ENCODE data around the gene PTGIR. TPM values are rescaled to one million over a fixed set of nuclear protein-coding genes. Genes with fewer than 3 reads are reported as not detected.

PTGIR gene
- total RNA-seq, 1 experiment from 2014 or later, result 0.24 TPM

- TF ChIP-seq, protein P1, sequence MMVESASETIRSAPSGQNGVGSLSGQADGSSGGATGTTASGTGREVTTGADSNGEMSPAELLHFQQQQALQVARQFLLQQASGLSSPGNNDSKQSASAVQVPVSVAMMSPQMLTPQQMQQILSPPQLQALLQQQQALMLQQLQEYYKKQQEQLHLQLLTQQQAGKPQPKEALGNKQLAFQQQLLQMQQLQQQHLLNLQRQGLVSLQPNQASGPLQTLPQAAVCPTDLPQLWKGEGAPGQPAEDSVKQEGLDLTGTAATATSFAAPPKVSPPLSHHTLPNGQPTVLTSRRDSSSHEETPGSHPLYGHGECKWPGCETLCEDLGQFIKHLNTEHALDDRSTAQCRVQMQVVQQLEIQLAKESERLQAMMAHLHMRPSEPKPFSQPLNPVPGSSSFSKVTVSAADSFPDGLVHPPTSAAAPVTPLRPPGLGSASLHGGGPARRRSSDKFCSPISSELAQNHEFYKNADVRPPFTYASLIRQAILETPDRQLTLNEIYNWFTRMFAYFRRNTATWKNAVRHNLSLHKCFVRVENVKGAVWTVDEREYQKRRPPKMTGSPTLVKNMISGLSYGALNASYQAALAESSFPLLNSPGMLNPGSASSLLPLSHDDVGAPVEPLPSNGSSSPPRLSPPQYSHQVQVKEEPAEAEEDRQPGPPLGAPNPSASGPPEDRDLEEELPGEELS (CRISPR knock-in tag; IDR thresholded peaks at IDR 0.05), result no peak
- no peak for TF ChIP-seq PREB (CRISPR knock-in tag; IDR thresholded peaks at IDR 0.05; ENCODE audit: borderline replicate concordance)
Measured at GRCh38 chr19:46604781-46605355, 20.0 kb downstream of the PTGIR start (continued).

- peaks cover 27% of the 10 kb centered on the region for H3K4me1 Mint-ChIP-seq
- peaks cover 22% of the 10 kb centered on the region for H3K36me3 Mint-ChIP-seq
- TF ChIP-seq, protein P2, sequence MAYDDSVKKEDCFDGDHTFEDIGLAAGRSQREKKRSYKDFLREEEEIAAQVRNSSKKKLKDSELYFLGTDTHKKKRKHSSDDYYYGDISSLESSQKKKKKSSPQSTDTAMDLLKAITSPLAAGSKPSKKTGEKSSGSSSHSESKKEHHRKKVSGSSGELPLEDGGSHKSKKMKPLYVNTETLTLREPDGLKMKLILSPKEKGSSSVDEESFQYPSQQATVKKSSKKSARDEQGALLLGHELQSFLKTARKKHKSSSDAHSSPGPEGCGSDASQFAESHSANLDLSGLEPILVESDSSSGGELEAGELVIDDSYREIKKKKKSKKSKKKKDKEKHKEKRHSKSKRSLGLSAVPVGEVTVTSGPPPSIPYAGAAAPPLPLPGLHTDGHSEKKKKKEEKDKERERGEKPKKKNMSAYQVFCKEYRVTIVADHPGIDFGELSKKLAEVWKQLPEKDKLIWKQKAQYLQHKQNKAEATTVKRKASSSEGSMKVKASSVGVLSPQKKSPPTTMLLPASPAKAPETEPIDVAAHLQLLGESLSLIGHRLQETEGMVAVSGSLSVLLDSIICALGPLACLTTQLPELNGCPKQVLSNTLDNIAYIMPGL (CRISPR knock-in tag; IDR thresholded peaks at IDR 0.05), result no peak
- TF ChIP-seq, protein P3, sequence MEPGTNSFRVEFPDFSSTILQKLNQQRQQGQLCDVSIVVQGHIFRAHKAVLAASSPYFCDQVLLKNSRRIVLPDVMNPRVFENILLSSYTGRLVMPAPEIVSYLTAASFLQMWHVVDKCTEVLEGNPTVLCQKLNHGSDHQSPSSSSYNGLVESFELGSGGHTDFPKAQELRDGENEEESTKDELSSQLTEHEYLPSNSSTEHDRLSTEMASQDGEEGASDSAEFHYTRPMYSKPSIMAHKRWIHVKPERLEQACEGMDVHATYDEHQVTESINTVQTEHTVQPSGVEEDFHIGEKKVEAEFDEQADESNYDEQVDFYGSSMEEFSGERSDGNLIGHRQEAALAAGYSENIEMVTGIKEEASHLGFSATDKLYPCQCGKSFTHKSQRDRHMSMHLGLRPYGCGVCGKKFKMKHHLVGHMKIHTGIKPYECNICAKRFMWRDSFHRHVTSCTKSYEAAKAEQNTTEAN (CRISPR knock-in tag; IDR thresholded peaks at IDR 0.05), result no peak
- TF ChIP-seq ATF6 (CRISPR knock-in tag; IDR thresholded peaks at IDR 0.05), result no peak
- TF ChIP-seq ZNF263 (CRISPR knock-in tag; IDR thresholded peaks at IDR 0.05; ENCODE audit: low read depth), result no peak
- TF ChIP-seq, protein P4, sequence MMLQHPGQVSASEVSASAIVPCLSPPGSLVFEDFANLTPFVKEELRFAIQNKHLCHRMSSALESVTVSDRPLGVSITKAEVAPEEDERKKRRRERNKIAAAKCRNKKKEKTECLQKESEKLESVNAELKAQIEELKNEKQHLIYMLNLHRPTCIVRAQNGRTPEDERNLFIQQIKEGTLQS (CRISPR knock-in tag; conservative IDR thresholded peaks at IDR 0.05), result no peak
- TF ChIP-seq ZNF138 (CRISPR knock-in tag; conservative IDR thresholded peaks at IDR 0.05), result no peak
- TF ChIP-seq, protein P5, sequence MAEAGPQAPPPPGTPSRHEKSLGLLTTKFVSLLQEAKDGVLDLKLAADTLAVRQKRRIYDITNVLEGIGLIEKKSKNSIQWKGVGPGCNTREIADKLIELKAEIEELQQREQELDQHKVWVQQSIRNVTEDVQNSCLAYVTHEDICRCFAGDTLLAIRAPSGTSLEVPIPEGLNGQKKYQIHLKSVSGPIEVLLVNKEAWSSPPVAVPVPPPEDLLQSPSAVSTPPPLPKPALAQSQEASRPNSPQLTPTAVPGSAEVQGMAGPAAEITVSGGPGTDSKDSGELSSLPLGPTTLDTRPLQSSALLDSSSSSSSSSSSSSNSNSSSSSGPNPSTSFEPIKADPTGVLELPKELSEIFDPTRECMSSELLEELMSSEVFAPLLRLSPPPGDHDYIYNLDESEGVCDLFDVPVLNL (CRISPR knock-in tag; IDR thresholded peaks at IDR 0.05; ENCODE audit: borderline replicate concordance, low read depth), result no peak
- TF ChIP-seq ZNF232 (CRISPR knock-in tag; IDR thresholded peaks at IDR 0.05), result no peak
- TF ChIP-seq RORB (CRISPR knock-in tag; IDR thresholded peaks at IDR 0.05), result no peak
- CTCF ChIA-PET, result interaction anchor here (0.9 to 6.1 kb wide), 5 partner anchors 10 to 303 kb away, joined by 3 to 53 read pairs (median 26); partner anchors contain the start of gene DACT3
- ATAC-seq, result no peak
- peaks cover 3% of the 10 kb centered on the region for H3K9me3 Mint-ChIP-seq
- peak overlapping the region; percentile 88 for H3K4me3 Mint-ChIP-seq
- no peak for DNase-seq (ENCODE audit: low spot score)
- H3K27ac Mint-ChIP-seq, result no peak overlapping the region
- POLR2A ChIA-PET, result no interaction called here
- no peaks in the 10 kb centered on the region; the same call in 1 of the 2 replicates for H3K27me3 Mint-ChIP-seq (ENCODE audit: low read depth)
Measured at GRCh38 chr19:46603752-46604231, 21.1 kb downstream of the PTGIR start.

- no peaks in the 10 kb centered on the region; the same call in 1 of the 2 replicates for H3K27me3 Mint-ChIP-seq (ENCODE audit: low read depth)
- peak overlapping the region; percentile 88 for H3K4me3 Mint-ChIP-seq
- no peak overlapping the region for H3K27ac Mint-ChIP-seq
- peaks cover 17% of the 10 kb centered on the region for H3K36me3 Mint-ChIP-seq
- H3K9me3 Mint-ChIP-seq, result peaks cover 9% of the 10 kb centered on the region
- DNase-seq (ENCODE audit: low spot score) (no peak), ATAC-seq (no peak)
- CTCF ChIA-PET, result interaction anchor here (3.7 to 6.1 kb wide), 5 partner anchors 11 to 74 kb away, joined by 22 to 53 read pairs (median 33); partner anchors contain the start of gene DACT3
- POLR2A ChIA-PET, result no interaction called here
- H3K4me1 Mint-ChIP-seq, result peaks cover 27% of the 10 kb centered on the region
- TF ChIP-seq GTF2I (CRISPR knock-in tag; conservative IDR thresholded peaks at IDR 0.05), result no peak
- no peak for TF ChIP-seq SOX15 (CRISPR knock-in tag; IDR thresholded peaks at IDR 0.05)
- TF ChIP-seq, protein P4 (CRISPR knock-in tag; conservative IDR thresholded peaks at IDR 0.05), result no peak
- TF ChIP-seq ZNF219 (CRISPR knock-in tag; IDR thresholded peaks at IDR 0.05; ENCODE audit: borderline replicate concordance), result no peak
- no peak for TF ChIP-seq TEAD1 (CRISPR knock-in tag; IDR thresholded peaks at IDR 0.05)
- TF ChIP-seq AR (CRISPR knock-in tag; IDR thresholded peaks at IDR 0.05), result no peak
Measured at GRCh38 chr19:46603195-46603637, 21.7 kb downstream of the PTGIR start.
